MCF 10A (cell line): ENCODE measurements around the gene IRX2. TPM values are rescaled to one million over a fixed set of nuclear protein-coding genes. Genes with fewer than 3 reads are reported as not detected.

Experiments
- BruUV-seq: library from RNA; stranded (reverse); fragments of 400-500 nt; replicated peaks from 2 replicates; lab custom pipeline; 2021; lab: Mats Ljungman, UMichigan
- CTCF ChIA-PET: fragments of 300-600 bp; sonication (Branson Sonifier 250); formaldehyde crosslinking; extraction: SDS; loops from one replicate; lab custom pipeline; 2021; ENCODE audit warnings: antibody characterized with exemption, inconsistent platforms; lab: Yijun Ruan, JAX
- POLR2A ChIA-PET: fragments of 300-600, 350-650 bp; sonication (Branson Sonifier 250); formaldehyde crosslinking; extraction: SDS; loops from one replicate; lab custom pipeline; 2020; ENCODE audit warnings: antibody characterized with exemption, inconsistent platforms; lab: Yijun Ruan, JAX
- DNase-seq: peaks from one replicate; pipeline ENCODE4 v3.0.0-alpha.2; 2018; ENCODE audit not compliant: unreplicated experiment
- H3K27ac Mint-ChIP-seq: one replicate; pipeline ENCODE4 v1.8.0; 2022; ENCODE audit warnings: mild to moderate bottlenecking, low read depth, mixed read lengths; ENCODE audit not compliant: unreplicated experiment
- H3K27me3 Mint-ChIP-seq: one replicate; pipeline ENCODE4 v1.8.0; 2022; ENCODE audit warnings: mixed read lengths; ENCODE audit not compliant: insufficient read depth, unreplicated experiment
- H3K36me3 Mint-ChIP-seq: one replicate; pipeline ENCODE4 v1.8.0; 2022; ENCODE audit warnings: mild to moderate bottlenecking, moderate library complexity, mixed read lengths; ENCODE audit not compliant: insufficient read depth, unreplicated experiment
- H3K4me1 Mint-ChIP-seq: one replicate; pipeline ENCODE4 v1.8.0; 2022; ENCODE audit warnings: mixed read lengths; ENCODE audit not compliant: insufficient read depth, unreplicated experiment
- H3K4me3 Mint-ChIP-seq: one replicate; pipeline ENCODE4 v1.8.0; 2022; ENCODE audit warnings: mild to moderate bottlenecking, moderate library complexity, mixed read lengths; ENCODE audit not compliant: unreplicated experiment
- H3K9me3 Mint-ChIP-seq: one replicate; pipeline ENCODE4 v1.8.0; 2022; ENCODE audit warnings: mixed read lengths; ENCODE audit not compliant: unreplicated experiment
- intact Hi-C: fragments of 100-400 bp; cut with micrococcal nuclease; formaldehyde crosslinking; loops from 2 replicates; pipeline ENCODE4 v1.14.1; 2022
- total RNA-seq: library from RNA; stranded (reverse); gene quantifications from 2 replicates; pipeline ENCODE4 v1.2.3, GENCODE V29; 2022
- TF ChIP-seq, protein P1 (sequence below): fragments of 200-600 bp; IDR thresholded peaks from one replicate; pipeline ENCODE4 v1.8.0; 2022; ENCODE audit warnings: antibody characterized with exemption, mild to moderate bottlenecking; ENCODE audit not compliant: unreplicated experiment

Gene IRX2
- total RNA-seq, 1 experiment from 2014 or later, result 43.4 TPM

GRCh38 chr5:2735996-2736395 lies 15.5 kb downstream of the IRX2 start:
- Mint-ChIP-seq H3K4me1 (no peaks in the 10 kb centered on the region), H3K27me3 (no peaks in the 10 kb centered on the region), H3K36me3 (peaks cover 25% of the 10 kb centered on the region), H3K27ac (no peak overlapping the region), H3K9me3 (no peaks in the 10 kb centered on the region), H3K4me3 (no peak overlapping the region)
- DNase-seq, result no peak
- intact Hi-C loops, result no loop called here
- POLR2A ChIA-PET, result interaction anchor here (1.4 to 2.0 kb wide), 3 partner anchors 9 to 51 kb away, joined by 3 to 12 read pairs (median 5); no protein-coding TSS in a partner anchor
- no TSS peak for BruUV-seq
- CTCF ChIA-PET, result interaction anchor here (0.7 to 0.9 kb wide), 2 partner anchors 8 to 483 kb away, joined by 3 read pairs; no protein-coding TSS in a partner anchor
- TF ChIP-seq, protein P1, sequence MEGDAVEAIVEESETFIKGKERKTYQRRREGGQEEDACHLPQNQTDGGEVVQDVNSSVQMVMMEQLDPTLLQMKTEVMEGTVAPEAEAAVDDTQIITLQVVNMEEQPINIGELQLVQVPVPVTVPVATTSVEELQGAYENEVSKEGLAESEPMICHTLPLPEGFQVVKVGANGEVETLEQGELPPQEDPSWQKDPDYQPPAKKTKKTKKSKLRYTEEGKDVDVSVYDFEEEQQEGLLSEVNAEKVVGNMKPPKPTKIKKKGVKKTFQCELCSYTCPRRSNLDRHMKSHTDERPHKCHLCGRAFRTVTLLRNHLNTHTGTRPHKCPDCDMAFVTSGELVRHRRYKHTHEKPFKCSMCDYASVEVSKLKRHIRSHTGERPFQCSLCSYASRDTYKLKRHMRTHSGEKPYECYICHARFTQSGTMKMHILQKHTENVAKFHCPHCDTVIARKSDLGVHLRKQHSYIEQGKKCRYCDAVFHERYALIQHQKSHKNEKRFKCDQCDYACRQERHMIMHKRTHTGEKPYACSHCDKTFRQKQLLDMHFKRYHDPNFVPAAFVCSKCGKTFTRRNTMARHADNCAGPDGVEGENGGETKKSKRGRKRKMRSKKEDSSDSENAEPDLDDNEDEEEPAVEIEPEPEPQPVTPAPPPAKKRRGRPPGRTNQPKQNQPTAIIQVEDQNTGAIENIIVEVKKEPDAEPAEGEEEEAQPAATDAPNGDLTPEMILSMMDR, result no peak

GRCh38 chr5:2732850-2733249 lies 18.6 kb downstream of the IRX2 start:
- no peak for DNase-seq
- H3K27ac Mint-ChIP-seq, result no peak overlapping the region
- H3K9me3 Mint-ChIP-seq, result no peaks in the 10 kb centered on the region
- intact Hi-C loops, result no loop called here
- POLR2A ChIA-PET, result interaction anchor here (0.7 to 1.5 kb wide), 4 partner anchors 8 to 70 kb away, joined by 3 to 9 read pairs (median 4); no protein-coding TSS in a partner anchor
- peaks cover 12% of the 10 kb centered on the region for H3K36me3 Mint-ChIP-seq
- H3K4me1 Mint-ChIP-seq, result no peaks in the 10 kb centered on the region
- H3K4me3 Mint-ChIP-seq, result no peak overlapping the region
- CTCF ChIA-PET, result interaction anchor here (0.6 to 1.5 kb wide), 4 partner anchors 14 to 1811 kb away, joined by 3 to 7 read pairs (median 4); no protein-coding TSS in a partner anchor
- BruUV-seq, result no TSS peak
- TF ChIP-seq, protein P1, result no peak
- H3K27me3 Mint-ChIP-seq, result no peaks in the 10 kb centered on the region

DNA sequence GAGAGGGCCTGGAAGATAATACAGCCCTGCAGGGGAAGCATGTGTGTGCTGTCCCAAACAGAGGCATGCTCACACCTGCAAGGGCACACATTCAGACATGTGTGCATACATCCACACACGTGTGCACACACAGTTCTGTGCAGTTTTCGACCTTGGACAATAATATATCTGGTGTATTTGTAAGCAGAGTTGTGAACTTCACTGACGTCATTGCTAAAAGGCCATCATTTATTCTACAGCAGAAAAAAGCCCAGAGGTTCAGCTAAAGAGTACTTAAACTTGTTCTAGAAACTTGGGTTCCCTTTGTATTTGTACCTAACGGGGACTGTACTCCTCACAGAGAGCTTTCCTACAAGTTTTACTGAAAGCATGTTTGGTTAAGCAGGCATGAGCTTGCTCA lies 19.5 kb downstream of the IRX2 start:
- Mint-ChIP-seq H3K4me3 (no peak overlapping the region), H3K36me3 (peaks cover 10% of the 10 kb centered on the region), H3K9me3 (no peaks in the 10 kb centered on the region), H3K27ac (no peak overlapping the region), H3K27me3 (no peaks in the 10 kb centered on the region), H3K4me1 (no peaks in the 10 kb centered on the region)
- POLR2A ChIA-PET, result interaction anchor here (1.0 to 1.5 kb wide), 3 partner anchors 9 to 18 kb away, joined by 3 to 9 read pairs (median 4); no protein-coding TSS in a partner anchor
- CTCF ChIA-PET, result interaction anchor here (0.6 to 1.5 kb wide), 6 partner anchors 8 to 1483 kb away, joined by 3 to 7 read pairs (median 3); no protein-coding TSS in a partner anchor
- no TSS peak for BruUV-seq
- TF ChIP-seq, protein P1, result no peak
- intact Hi-C loops, result no loop called here
- no peak for DNase-seq

GRCh38 chr5:2729189-2729588 lies 22.3 kb downstream of the IRX2 start:
- TF ChIP-seq, protein P1, result no peak
- no peaks in the 10 kb centered on the region for H3K9me3 Mint-ChIP-seq
- H3K4me3 Mint-ChIP-seq, result no peak overlapping the region
- ChIA-PET CTCF (interaction anchor here (1.6 kb wide), 1 partner anchor 33 kb away, joined by 5 read pairs; no protein-coding TSS in a partner anchor), POLR2A (interaction anchor here (1.1 to 1.2 kb wide), 2 partner anchors 15 to 33 kb away, joined by 3 to 4 read pairs; no protein-coding TSS in a partner anchor)
- no peaks in the 10 kb centered on the region for H3K27me3 Mint-ChIP-seq
- no peak for DNase-seq
- H3K4me1 Mint-ChIP-seq, result no peaks in the 10 kb centered on the region
- no TSS peak for BruUV-seq
- intact Hi-C loops, result no loop called here
- no peaks in the 10 kb centered on the region for H3K36me3 Mint-ChIP-seq
- no peak overlapping the region for H3K27ac Mint-ChIP-seq
